HL-60 (cell line): ENCODE results near the gene ATL3.

Source experiments
- CTCF ChIP-seq: IDR thresholded peaks from one replicate; pipeline ENCODE4 v1.5.1; 2011; ENCODE audit warnings: low read length, control low read depth, inconsistent platforms; ENCODE audit not compliant: insufficient read depth
- GABPA ChIP-seq: IDR thresholded peaks from 2 replicates; pipeline ENCODE4 v1.6.1; 2012; ENCODE audit warnings: low read depth
- SPI1 ChIP-seq: IDR thresholded peaks from 2 replicates; pipeline ENCODE4 v1.6.1; 2012; ENCODE audit warnings: low read depth, mild to moderate bottlenecking, borderline replicate concordance

GRCh38 chr11:63595296-63595695 is 75.9 kb downstream of the ATL3 start:
- TF ChIP-seq CTCF (no peak), GABPA (no peak), SPI1 (no peak)
